BE2C (cell line): ENCODE results near the gene ATG2B.
"Not testable (repeated sequence)": the region's sequence is repeated elsewhere in the genome, so short reads cannot be mapped to it uniquely, and the experiment has no call there.

Experiments
- DNase-seq: peaks from one replicate; pipeline ENCODE4 v3.0.0-alpha.2; 2020
- H3K27me3 ChIP-seq: fragments of 250-450 bp; sonication (Bioruptor Pico); 2 replicates; pipeline ENCODE4 v1.5.1; 2020; ENCODE audit warnings: mild to moderate bottlenecking
- H3K36me3 ChIP-seq: fragments of 250-450 bp; sonication (Bioruptor Pico); 2 replicates; pipeline ENCODE4 v1.5.1; 2020; ENCODE audit warnings: mild to moderate bottlenecking
- H3K4me1 ChIP-seq: fragments of 250-450 bp; sonication (Bioruptor Pico); 2 replicates; pipeline ENCODE4 v1.5.1; 2020
- H3K4me3 ChIP-seq: 2 replicates; pipeline ENCODE4 v1.5.1; 2011; ENCODE audit warnings: low read depth, low read length
- H3K9me3 ChIP-seq: fragments of 250-450 bp; sonication (Bioruptor Pico); 2 replicates; pipeline ENCODE4 v1.5.1; 2020
- TF ChIP-seq, protein P1 (sequence below): IDR thresholded peaks from 2 replicates; pipeline ENCODE4 v1.5.1; 2012; ENCODE audit warnings: mild to moderate bottlenecking, low read depth, low read length

ATG2B gene

DNA sequence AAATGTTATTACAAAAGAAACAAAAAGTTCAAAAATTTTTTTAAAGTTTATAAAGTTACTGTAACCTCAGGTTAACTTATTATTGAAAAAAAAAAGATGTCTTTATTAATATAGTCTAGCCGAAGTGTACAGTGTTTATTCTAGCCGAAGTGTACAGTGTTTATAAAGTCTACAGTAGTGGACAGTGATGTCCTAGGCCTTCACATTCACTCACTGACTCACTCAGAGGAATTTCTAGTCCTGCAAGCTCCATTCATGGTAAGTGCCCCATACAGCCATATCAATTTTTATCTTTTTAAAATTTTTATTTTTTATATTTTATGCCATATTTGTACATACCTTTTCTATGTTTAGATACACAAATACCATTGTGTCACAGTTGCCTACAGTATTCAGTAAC lies 10.4 kb downstream of the ATG2B start:
- TF ChIP-seq, protein P1, sequence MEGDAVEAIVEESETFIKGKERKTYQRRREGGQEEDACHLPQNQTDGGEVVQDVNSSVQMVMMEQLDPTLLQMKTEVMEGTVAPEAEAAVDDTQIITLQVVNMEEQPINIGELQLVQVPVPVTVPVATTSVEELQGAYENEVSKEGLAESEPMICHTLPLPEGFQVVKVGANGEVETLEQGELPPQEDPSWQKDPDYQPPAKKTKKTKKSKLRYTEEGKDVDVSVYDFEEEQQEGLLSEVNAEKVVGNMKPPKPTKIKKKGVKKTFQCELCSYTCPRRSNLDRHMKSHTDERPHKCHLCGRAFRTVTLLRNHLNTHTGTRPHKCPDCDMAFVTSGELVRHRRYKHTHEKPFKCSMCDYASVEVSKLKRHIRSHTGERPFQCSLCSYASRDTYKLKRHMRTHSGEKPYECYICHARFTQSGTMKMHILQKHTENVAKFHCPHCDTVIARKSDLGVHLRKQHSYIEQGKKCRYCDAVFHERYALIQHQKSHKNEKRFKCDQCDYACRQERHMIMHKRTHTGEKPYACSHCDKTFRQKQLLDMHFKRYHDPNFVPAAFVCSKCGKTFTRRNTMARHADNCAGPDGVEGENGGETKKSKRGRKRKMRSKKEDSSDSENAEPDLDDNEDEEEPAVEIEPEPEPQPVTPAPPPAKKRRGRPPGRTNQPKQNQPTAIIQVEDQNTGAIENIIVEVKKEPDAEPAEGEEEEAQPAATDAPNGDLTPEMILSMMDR = no peak
- Histone ChIP-seq H3K4me1 (no peaks in the 10 kb centered on the region), H3K9me3 (no peaks in the 10 kb centered on the region; the same call in 1 of the 2 replicates), H3K4me3 (no peak overlapping the region), H3K36me3 (no peaks in the 10 kb centered on the region), H3K27me3 (no peaks in the 10 kb centered on the region)
- DNase-seq = no peak

GRCh38 chr14:96351986-96352385 lies 11.2 kb downstream of the ATG2B start:
- no peaks in the 10 kb centered on the region; the same call in 1 of the 2 replicates for H3K9me3 ChIP-seq
- TF ChIP-seq, protein P1 = no peak

GRCh38 chr14:96349286-96350075 lies 13.7 kb downstream of the ATG2B start:
- TF ChIP-seq, protein P1 = no peak
- H3K27me3 ChIP-seq = no peaks in the 10 kb centered on the region
- no peaks in the 10 kb centered on the region; the same call in 1 of the 2 replicates for H3K9me3 ChIP-seq
- no peak for DNase-seq
- no peaks in the 10 kb centered on the region for H3K36me3 ChIP-seq
- H3K4me1 ChIP-seq = no peaks in the 10 kb centered on the region
- H3K4me3 ChIP-seq = no peak overlapping the region

More at GRCh38 chr14:96351986-96352385, 11.2 kb downstream of the ATG2B start:
- Histone ChIP-seq H3K36me3 (no peaks in the 10 kb centered on the region), H3K4me1 (no peaks in the 10 kb centered on the region), H3K4me3 (no peak overlapping the region), H3K27me3 (no peaks in the 10 kb centered on the region)
- no peak for DNase-seq

- H3K27me3 ChIP-seq, H3K4me3 ChIP-seq, H3K4me1 ChIP-seq, H3K9me3 ChIP-seq, DNase-seq, H3K36me3 ChIP-seq: not testable (repeated sequence)
These were observed 15.2 kb downstream of the ATG2B start for GRCh38 chr14:96347957-96348356.

DNA sequence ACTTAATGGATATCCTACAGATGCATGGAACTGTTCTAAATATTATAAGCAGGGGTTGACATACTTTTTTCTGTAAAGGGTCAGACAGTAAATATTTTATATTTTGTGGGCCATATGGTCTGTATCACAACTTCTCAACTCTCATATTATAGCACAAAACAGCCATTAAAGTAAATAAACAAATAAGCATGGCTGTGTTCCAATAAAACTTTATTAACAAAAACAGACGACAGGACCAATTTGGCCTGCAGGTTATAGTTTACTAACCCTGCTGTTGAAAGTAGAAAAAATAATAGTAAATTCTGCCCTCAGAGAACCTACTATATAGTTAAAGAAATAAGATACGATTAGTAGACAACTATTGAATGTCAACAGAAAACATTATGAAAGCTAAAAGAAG lies 17.5 kb downstream of the ATG2B start:
- Histone ChIP-seq H3K9me3 (no peaks in the 10 kb centered on the region), H3K36me3 (no peaks in the 10 kb centered on the region; the same call in 1 of the 2 replicates), H3K4me1 (no peaks in the 10 kb centered on the region), H3K4me3 (no peak overlapping the region), H3K27me3 (no peaks in the 10 kb centered on the region)
- TF ChIP-seq, protein P1 = no peak
- no peak for DNase-seq

GRCh38 chr14:96341323-96341722 lies 21.8 kb downstream of the ATG2B start:
- TF ChIP-seq, protein P1 = no peak
- Histone ChIP-seq H3K4me1 (no peaks in the 10 kb centered on the region), H3K27me3 (no peaks in the 10 kb centered on the region), H3K4me3 (no peak overlapping the region), H3K36me3 (peaks cover 13% of the 10 kb centered on the region), H3K9me3 (no peaks in the 10 kb centered on the region)
- no peak for DNase-seq
